ENCODE measurements around the gene BANF1.

DNA sequence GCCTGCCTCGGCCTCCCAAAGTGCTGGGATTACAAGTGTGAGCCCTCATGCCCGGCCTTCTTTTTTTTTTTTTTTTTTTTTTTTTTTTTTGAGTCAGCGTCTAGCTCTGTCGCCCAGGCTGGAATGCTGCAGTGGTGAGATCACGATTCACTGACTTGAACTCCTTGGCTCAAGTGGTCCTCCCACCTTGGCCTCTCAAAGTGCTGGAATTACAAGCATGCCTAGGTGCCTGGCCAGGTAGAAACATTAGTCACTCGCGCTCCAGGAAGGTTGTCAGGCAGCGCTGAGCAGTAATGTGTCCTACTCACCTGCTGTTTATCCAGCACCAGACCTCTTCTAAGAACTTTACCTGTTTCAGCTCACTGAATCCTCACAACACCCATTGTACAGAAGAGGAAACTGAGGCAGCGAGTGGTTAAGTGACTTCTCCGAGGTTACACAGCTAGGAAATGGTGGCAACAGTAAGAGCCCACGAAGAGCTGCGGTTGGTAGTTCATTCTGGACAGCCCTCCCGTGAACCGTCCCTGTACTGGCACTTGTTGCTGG, 9.0 kb downstream of the BANF1 start:
- TF ChIP-seq MAX (CRISPR knock-in tag; IDR thresholded peaks at IDR 0.05), result no peak
- no peak for TF ChIP-seq NUFIP1 (IDR thresholded peaks at IDR 0.05; ENCODE audit: partially characterized antibody)
- TF ChIP-seq ARHGAP35 (IDR thresholded peaks at IDR 0.05; ENCODE audit: partially characterized antibody), result no peak
- no peak for TF ChIP-seq ZNF780A (CRISPR knock-in tag; IDR thresholded peaks at IDR 0.05)
- no peak for TF ChIP-seq ZNF121 (CRISPR knock-in tag; conservative IDR thresholded peaks at IDR 0.05)
- no peak for TF ChIP-seq TRIM28 (IDR thresholded peaks at IDR 0.05)
- no peak for TF ChIP-seq SAP30 (IDR thresholded peaks at IDR 0.05; ENCODE audit: borderline replicate concordance, insufficient read depth, low read depth, low read length, poor library complexity, severe bottlenecking)
- TF ChIP-seq POLR2AphosphoS5 (IDR thresholded peaks at IDR 0.05; ENCODE audit: control insufficient read depth, insufficient read depth, low read depth, low read length), result no peak
